PFSK-1 (cell line): ENCODE results near the gene PPP2R3C.

ENCODE experiments used
- FOXP2 ChIP-seq: optimal IDR thresholded peaks from 2 replicates; pipeline ENCODE3; 2011; ENCODE audit warnings: borderline replicate concordance, control low read depth, inconsistent platforms; ENCODE audit not compliant: insufficient read depth; ENCODE audit errors: extremely low read length, extremely low read depth
- POLR2AphosphoS5 ChIP-seq: IDR thresholded peaks from 2 replicates; pipeline ENCODE4 v1.6.1; 2012; ENCODE audit warnings: low read depth, mild to moderate bottlenecking, control low read depth, low read length, moderate library complexity
- REST ChIP-seq, 2 experiments: IDR thresholded peaks; 2 replicates each; pipeline versions ENCODE4 v1.6.1 to v1.8.0; 2011 to 2012; ENCODE audit warnings: low read depth in 2 of 2, low read length in 2 of 2, control low read depth in 1 of 2, inconsistent platforms in 1 of 2, mild to moderate bottlenecking in 1 of 2, moderate library complexity in 1 of 2; ENCODE audit not compliant: insufficient read depth in 1 of 2
- SIN3A ChIP-seq: IDR thresholded peaks from 2 replicates; pipeline ENCODE4 v1.6.1; 2012; ENCODE audit warnings: mild to moderate bottlenecking, low read length, moderate library complexity, borderline replicate concordance; ENCODE audit not compliant: insufficient read depth
- TAF1 ChIP-seq: IDR thresholded peaks from 2 replicates; pipeline ENCODE4 v1.6.1; 2012; ENCODE audit warnings: low read length, control low read depth, borderline replicate concordance; ENCODE audit not compliant: insufficient read depth

Gene PPP2R3C

GRCh38 chr14:35133542-35134328 is 11.9 kb upstream of the PPP2R3C start:
- TF ChIP-seq REST (IDR thresholded peaks at IDR 0.05; ENCODE audit: insufficient read depth in 1 of 2, low read depth in 2 of 2, low read length in 2 of 2) (no peak), FOXP2 (no peak), TAF1 (no peak), POLR2AphosphoS5 (no peak), SIN3A (no peak)

GRCh38 chr14:35124127-35124526 is 2.3 kb upstream of the PPP2R3C start:
- no peak for TF ChIP-seq FOXP2
- no peak for TF ChIP-seq REST (IDR thresholded peaks at IDR 0.05; ENCODE audit: insufficient read depth in 1 of 2, low read depth in 2 of 2, low read length in 2 of 2)
- no peak for TF ChIP-seq POLR2AphosphoS5
- TF ChIP-seq TAF1: no peak
- no peak for TF ChIP-seq SIN3A

GRCh38 chr14:35123388-35123703 is 1.6 kb upstream of the PPP2R3C start:
- TF ChIP-seq REST (IDR thresholded peaks at IDR 0.05; ENCODE audit: insufficient read depth in 1 of 2, low read depth in 2 of 2, low read length in 2 of 2) (no peak), SIN3A (no peak), TAF1 (no peak), FOXP2 (no peak), POLR2AphosphoS5 (no peak)

GRCh38 chr14:35122696-35123387 is 1.1 kb upstream of the PPP2R3C start:
- no peak for TF ChIP-seq FOXP2
- no peak for TF ChIP-seq REST (IDR thresholded peaks at IDR 0.05; ENCODE audit: insufficient read depth in 1 of 2, low read depth in 2 of 2, low read length in 2 of 2)
- no peak for TF ChIP-seq SIN3A
- TF ChIP-seq POLR2AphosphoS5: no peak
- TF ChIP-seq TAF1: no peak
